Large intestine (tissue), 3 donors: ENCODE data around the gene CMBL. TPM values are rescaled to one million over a fixed set of nuclear protein-coding genes. Genes with fewer than 3 reads are reported as not detected.

Experiments
- DNase-seq, 2 donors: peaks; one replicate each; pipeline versions ENCODE4 v3.0.0 to v3.0.0-alpha.2; 2013
- H3K27ac ChIP-seq: one replicate; pipeline ENCODE4 v1.5.1; 2013; ENCODE audit warnings: low read length
- H3K27me3 ChIP-seq: 2 replicates; pipeline ENCODE4 v1.6.1; 2013; ENCODE audit warnings: low read length; ENCODE audit not compliant: control insufficient read depth, insufficient read depth
- H3K36me3 ChIP-seq: 2 replicates; pipeline ENCODE4 v1.6.1; 2013; ENCODE audit warnings: low read length; ENCODE audit not compliant: control insufficient read depth, insufficient read depth
- H3K4me1 ChIP-seq: one replicate; pipeline ENCODE4 v1.6.1; 2013; ENCODE audit warnings: low read length; ENCODE audit not compliant: control insufficient read depth, insufficient read depth
- H3K4me3 ChIP-seq: one replicate; pipeline ENCODE4 v1.5.1; 2013; ENCODE audit warnings: low read length
- H3K9me3 ChIP-seq: one replicate; pipeline ENCODE4 v1.6.1; 2013; ENCODE audit warnings: mild to moderate bottlenecking, low read depth, low read length, moderate library complexity; ENCODE audit not compliant: control insufficient read depth
- WGBS: methylation state at CpG from one replicate; pipeline ENCODE4 v1.1.5; 2013; ENCODE audit warnings: low lambda C conversion rate; ENCODE audit not compliant: insufficient coverage; 5-methylcytosine and 5-hydroxymethylcytosine counted together
- polyA plus RNA-seq: library from polyadenylated mRNA; unstranded; fragments of 120-200 nt; gene quantifications from one replicate; pipeline ENCODE4 v1.2.1, GENCODE V29; 2013

The CMBL gene
- polyA plus RNA-seq, 1 donor = 61.2 TPM

DNA sequence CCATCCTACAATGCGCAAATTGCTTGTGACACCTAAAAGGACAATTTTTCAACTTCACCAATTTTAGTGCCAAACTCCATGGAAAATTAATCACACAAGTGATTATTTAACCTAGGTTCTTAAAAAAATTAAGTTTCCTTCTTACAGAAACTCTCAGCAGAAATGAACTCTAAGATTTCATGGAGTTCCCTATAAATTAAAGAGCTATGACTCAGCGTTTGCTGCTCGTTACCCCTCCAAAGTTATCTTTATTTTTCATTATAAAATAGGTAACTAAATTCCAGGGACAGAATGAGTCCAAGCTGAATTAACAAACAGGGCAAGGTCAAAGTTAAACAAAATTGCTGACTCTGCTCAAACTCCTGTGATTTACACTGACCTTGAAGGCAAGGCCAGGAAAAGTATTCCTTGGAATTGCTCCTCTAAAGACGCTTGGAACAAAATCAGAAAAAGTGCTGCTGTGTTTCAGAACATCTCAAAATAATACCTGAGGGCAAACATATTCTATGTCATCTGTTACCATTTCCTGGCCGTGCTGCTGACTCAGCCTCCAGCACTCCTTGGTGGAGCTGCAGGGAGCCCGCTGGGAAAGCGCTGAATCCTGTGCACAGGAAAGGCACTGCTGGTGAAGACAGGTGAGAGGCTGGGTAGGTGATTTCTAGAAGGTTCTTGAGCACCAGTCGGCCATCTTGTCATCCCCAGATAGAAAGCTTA is 2.5 kb upstream of the CMBL start:
- no peaks in the 10 kb centered on the region for H3K27me3 ChIP-seq
- peaks cover 12% of the 10 kb centered on the region for H3K4me1 ChIP-seq
- no peak overlapping the region for H3K4me3 ChIP-seq
- H3K36me3 ChIP-seq = no peaks in the 10 kb centered on the region
- peak in 1 of 2 donors; percentile 78 for DNase-seq
- WGBS = 0% methylated on average over 1 of the region's 8 CpGs
- peak overlapping the region; percentile 66 for H3K27ac ChIP-seq
- peaks cover 4% of the 10 kb centered on the region for H3K9me3 ChIP-seq

DNA sequence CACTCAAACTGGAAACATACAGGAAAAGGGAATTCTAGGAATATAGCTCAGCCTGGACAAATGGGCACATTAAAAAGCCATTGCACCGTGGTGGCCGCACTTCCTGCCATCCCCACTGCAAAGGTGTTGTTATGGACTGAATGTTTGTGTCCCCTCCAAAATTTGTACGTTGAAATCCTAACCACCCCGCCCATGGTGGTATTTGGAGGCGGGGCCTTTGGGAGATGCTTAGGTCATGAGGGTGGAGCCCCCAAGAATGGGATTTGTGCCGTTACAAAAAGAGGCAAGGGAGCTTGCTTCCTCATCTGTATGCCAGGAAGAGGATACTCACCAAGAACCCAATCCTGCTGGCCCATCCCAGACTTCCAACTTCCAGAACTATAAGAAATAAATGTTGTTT is 1.1 kb upstream of the CMBL start:
- Histone ChIP-seq H3K9me3 (peaks cover 4% of the 10 kb centered on the region), H3K36me3 (no peaks in the 10 kb centered on the region), H3K27me3 (no peaks in the 10 kb centered on the region), H3K4me3 (no peak overlapping the region), H3K27ac (no peak overlapping the region), H3K4me1 (peaks cover 14% of the 10 kb centered on the region)
- no CpG with 5 or more reads among the region's 6 CpGs for WGBS
- no peak for DNase-seq

DNA sequence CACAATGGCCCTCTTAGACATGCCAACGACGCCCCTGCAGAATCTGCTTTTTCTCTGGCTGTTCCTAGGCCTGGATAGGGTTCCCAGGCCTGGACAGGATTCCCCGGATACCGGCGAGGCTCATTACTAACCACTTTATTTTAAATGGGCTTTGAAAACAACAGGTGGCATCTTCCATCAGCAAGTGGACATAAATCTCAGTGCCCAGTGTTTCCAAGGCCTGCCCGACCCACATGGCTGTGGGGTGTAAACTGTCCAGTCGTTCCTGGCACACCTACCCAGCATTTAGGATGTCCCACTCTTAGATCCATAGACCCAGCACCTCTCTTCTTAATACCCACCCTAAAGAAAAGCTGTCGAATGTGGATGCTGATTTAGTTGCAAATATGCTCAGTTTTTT is 896 bp downstream of the CMBL start:
- no CpG with 5 or more reads among the region's 8 CpGs for WGBS
- H3K4me3 ChIP-seq = peak overlapping the region; percentile 60
- H3K27ac ChIP-seq = peak overlapping the region; percentile 82
- peaks cover 25% of the 10 kb centered on the region for H3K4me1 ChIP-seq
- H3K9me3 ChIP-seq = peaks cover 4% of the 10 kb centered on the region
- DNase-seq = peak in 1 of 2 donors; percentile 37
- H3K27me3 ChIP-seq = no peaks in the 10 kb centered on the region
- no peaks in the 10 kb centered on the region for H3K36me3 ChIP-seq

DNA sequence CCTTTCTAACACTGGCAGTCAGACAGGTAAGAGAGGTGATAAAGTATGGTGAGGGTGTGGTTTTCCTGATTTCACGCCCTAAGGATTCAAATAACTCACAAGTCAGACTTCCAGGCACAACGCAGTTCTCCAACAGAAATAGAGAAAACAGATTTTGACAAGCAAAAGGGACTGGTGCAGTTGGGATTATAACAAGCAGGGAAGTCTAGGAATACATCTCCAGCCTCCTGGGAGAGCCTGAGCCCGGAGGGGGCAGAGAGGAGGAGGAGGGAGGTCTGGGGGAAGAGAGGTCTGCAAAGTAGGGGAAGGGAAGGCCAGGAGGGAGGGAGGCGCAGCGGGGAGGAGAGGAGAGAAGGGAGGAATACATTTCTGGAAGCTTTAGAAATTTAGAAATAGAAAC is 1.6 kb downstream of the CMBL start:
- Histone ChIP-seq H3K4me1 (peaks cover 30% of the 10 kb centered on the region), H3K4me3 (no peak overlapping the region), H3K36me3 (no peaks in the 10 kb centered on the region), H3K27me3 (no peaks in the 10 kb centered on the region), H3K9me3 (peaks cover 4% of the 10 kb centered on the region), H3K27ac (peak overlapping the region; percentile 82)
- 43% methylated on average over 1 of the region's 5 CpGs for WGBS
- peak in 1 of 2 donors; percentile 48 for DNase-seq

DNA sequence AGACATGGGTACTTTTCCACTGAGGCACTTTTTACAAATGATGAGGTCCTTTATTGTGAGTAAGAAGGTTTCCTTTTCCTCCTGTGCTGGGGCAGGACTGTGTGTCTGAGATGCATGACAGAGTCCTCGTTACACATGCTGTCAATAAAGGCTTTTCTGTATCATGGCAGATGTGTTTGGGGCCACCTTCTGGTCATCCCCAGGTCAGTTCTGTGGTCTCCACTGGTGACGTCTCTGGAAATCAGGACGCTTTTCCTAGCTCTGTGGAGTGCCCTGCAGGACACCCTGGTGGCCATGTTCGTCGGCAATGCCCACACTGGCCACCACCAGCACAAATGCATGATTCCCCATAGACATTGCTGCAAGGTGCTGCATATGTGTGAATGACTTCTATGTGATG is 2.8 kb downstream of the CMBL start:
- Histone ChIP-seq H3K27me3 (no peaks in the 10 kb centered on the region), H3K36me3 (peaks cover 4% of the 10 kb centered on the region), H3K4me1 (peaks cover 27% of the 10 kb centered on the region), H3K27ac (no peak overlapping the region), H3K4me3 (no peak overlapping the region), H3K9me3 (peaks cover 4% of the 10 kb centered on the region)
- WGBS = no CpG with 5 or more reads among the region's 5 CpGs
- DNase-seq = no peak

DNA sequence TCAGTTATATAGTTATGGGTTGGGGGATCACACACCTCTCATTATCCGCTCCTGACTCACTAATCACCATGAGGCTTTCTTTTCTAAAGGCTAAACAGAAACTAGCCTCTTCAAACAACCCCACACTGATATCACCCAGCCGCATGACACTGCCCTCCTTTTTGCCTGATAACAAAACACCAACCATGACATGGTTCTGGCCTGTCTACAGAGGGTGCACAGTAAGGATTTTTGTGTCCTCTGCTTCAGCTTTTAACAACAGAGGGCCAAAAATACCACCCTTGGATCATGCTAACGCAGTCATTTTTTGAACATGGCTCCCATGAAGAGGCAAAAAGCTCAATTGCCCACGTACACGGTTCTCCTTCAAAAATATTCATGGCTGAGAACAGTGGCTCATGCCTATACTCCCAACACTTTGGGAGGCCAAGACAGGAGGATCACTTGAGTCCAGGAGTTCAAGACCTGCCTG is 4.0 kb downstream of the CMBL start:
- Histone ChIP-seq H3K4me3 (no peak overlapping the region), H3K27me3 (no peaks in the 10 kb centered on the region), H3K9me3 (peaks cover 4% of the 10 kb centered on the region), H3K4me1 (peaks cover 27% of the 10 kb centered on the region), H3K27ac (peak overlapping the region; percentile 78), H3K36me3 (peaks cover 9% of the 10 kb centered on the region)
- peak; percentile 48 to 73 for DNase-seq
- no CpG with 5 or more reads among the region's 5 CpGs for WGBS

DNA sequence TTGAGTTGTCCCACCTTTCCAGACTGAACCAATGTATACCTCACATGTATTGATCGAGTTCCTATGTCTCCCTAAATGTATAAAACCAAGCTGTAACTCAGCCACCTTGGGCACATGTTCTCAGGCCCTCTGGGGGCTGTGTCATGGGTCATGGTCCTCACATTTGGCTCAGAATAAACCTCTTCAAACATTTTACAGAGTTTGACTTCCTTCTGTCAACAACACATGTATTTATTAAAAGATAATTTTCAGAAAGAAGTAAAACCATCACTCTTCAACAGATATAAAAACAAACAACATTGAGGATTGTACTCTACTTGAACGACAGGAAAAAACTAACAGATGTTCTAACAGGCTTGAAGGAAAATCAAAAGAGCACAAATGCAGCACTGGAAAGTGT is 4.5 kb downstream of the CMBL start:
- no peak for DNase-seq
- H3K4me3 ChIP-seq = no peak overlapping the region
- H3K36me3 ChIP-seq = peaks cover 9% of the 10 kb centered on the region
- H3K4me1 ChIP-seq = peaks cover 27% of the 10 kb centered on the region
- H3K27ac ChIP-seq = peak overlapping the region; percentile 78
- H3K9me3 ChIP-seq = peaks cover 4% of the 10 kb centered on the region
- WGBS = 75% methylated on average over 1 of the region's 2 CpGs
- H3K27me3 ChIP-seq = no peaks in the 10 kb centered on the region

DNA sequence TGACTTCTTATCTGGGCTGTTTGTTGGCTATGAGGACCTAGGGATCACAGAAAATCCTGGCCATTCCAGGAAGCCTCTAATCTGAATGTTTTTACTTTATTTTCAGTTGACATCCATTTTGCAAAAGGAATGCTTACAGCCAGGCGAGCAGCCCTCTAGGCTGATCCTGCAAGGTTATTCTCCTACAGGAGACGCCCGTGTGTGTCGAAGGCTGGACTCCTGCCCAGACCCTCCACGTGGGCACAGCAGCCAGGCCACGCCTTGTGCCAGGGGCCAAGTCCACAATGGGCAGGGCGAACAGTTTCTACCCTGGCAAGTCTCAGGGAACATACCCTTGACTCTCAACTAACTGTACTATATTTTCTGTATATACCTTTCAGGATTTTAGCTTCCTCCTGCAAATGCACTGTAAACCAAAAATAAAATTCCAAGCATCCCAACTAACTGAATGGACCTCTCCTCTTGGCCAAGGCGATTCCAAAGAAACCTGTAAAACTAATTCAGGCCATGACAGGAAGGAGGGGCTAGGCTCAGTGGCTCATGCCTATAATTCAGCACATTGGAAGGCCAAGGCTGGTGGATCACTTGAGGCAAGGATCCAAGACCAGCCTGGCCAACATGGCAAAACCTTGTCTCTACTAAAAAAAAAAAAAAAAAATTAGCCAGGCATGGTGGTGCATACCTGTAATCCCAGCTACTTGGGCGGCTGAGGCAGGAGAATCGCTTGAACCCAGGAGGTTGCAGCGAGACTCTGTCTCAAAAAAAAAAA is 5.7 kb downstream of the CMBL start:
- no peak overlapping the region for H3K4me3 ChIP-seq
- peaks cover 27% of the 10 kb centered on the region for H3K4me1 ChIP-seq
- WGBS = no CpG with 5 or more reads among the region's 11 CpGs

DNA sequence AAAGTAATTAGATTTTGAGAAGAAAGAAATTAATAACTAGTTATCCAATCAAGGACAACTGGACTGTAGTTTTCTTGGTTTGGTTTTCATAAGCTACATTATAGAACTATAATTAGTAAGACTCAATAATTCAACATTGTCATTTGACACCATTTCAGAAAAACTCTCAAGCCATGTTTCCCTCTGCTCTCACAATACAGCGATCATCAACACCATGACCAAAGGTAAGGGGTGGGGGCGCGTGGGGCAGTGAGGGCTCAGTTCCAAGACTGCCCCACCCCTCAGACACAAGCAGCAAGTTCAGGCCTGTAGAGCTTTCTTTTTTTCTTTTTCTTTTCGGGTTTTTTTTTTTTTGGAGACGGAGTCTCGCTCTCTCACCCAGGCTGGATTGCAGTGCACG is 6.4 kb downstream of the CMBL start:
- no CpG with 5 or more reads among the region's 7 CpGs for WGBS

More for the DNA sequence above, 5.7 kb downstream of the CMBL start:
- peak; percentile 93 to 94 for DNase-seq
- H3K36me3 ChIP-seq = peaks cover 13% of the 10 kb centered on the region
- peaks cover 4% of the 10 kb centered on the region for H3K9me3 ChIP-seq
- no peaks in the 10 kb centered on the region for H3K27me3 ChIP-seq
- H3K27ac ChIP-seq = peak overlapping the region; percentile 78

DNA sequence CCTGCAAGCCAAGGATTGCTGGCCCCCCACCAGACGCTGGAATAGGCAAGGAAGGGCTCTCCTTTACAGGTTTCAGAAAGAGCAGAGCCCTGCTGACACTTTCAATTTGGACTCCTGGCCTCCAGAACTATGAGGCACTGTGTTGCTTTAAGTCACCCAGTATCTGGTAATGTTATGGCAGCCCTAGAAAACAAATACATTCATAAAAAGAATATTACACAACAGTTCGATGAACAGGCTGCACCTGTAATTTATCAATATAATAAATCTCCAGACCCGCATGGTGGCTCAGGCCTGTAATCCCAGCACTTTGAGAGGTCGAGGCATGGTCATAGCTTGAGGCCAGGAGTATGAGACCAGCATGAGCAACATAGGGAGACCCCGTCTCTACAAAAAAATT is 7.5 kb downstream of the CMBL start:
- Histone ChIP-seq H3K4me3 (no peak overlapping the region), H3K27ac (no peak overlapping the region), H3K36me3 (peaks cover 21% of the 10 kb centered on the region), H3K27me3 (no peaks in the 10 kb centered on the region), H3K9me3 (no peaks in the 10 kb centered on the region), H3K4me1 (peaks cover 18% of the 10 kb centered on the region)
- DNase-seq = no peak
- no CpG with 5 or more reads among the region's 5 CpGs for WGBS

More for the DNA sequence above, 6.4 kb downstream of the CMBL start:
- peaks cover 21% of the 10 kb centered on the region for H3K4me1 ChIP-seq
- DNase-seq = peak in 1 of 2 donors; percentile 46
- no peak overlapping the region for H3K4me3 ChIP-seq
- H3K27me3 ChIP-seq = no peaks in the 10 kb centered on the region
- H3K36me3 ChIP-seq = peaks cover 13% of the 10 kb centered on the region
- peaks cover 2% of the 10 kb centered on the region for H3K9me3 ChIP-seq
- H3K27ac ChIP-seq = peak overlapping the region; percentile 48
